Inferior parietal cortex (tissue), 1 donor: ENCODE data around the gene TUBA3E.
"Not testable (repeated sequence)": the region's sequence is repeated elsewhere in the genome, so short reads cannot be mapped to it uniquely, and the experiment has no call there.

Experiments used
- DNase-seq: peaks from one replicate; pipeline ENCODE4 v3.0.0-alpha.2; 2016; ENCODE audit errors: extremely low spot score

TUBA3E gene

GRCh38 chr2:130198343-130198742 is at the start of gene TUBA3E:
Gene TUBA3E, minus strand, starts transcription at chr2:130198439. Its CDS starts 79 bp downstream, at chr2:130198360.
- no peak for DNase-seq

- no peak for DNase-seq
These were observed 48.2 kb upstream of the TUBA3E start for GRCh38 chr2:130246430-130246829.

- DNase-seq: no peak
These were observed 47.7 kb upstream of the TUBA3E start for GRCh38 chr2:130245976-130246375.

- no peak for DNase-seq
These were observed 45.1 kb upstream of the TUBA3E start for GRCh38 chr2:130243359-130243758.

- DNase-seq: no peak
These were observed 42.9 kb upstream of the TUBA3E start for GRCh38 chr2:130241041-130241707.

GRCh38 chr2:130239581-130239980 is 41.3 kb upstream of the TUBA3E start:
- not testable (repeated sequence) for DNase-seq

GRCh38 chr2:130233066-130233465 is 34.8 kb upstream of the TUBA3E start:
- DNase-seq: not testable (repeated sequence)

GRCh38 chr2:130231656-130232055 is 33.4 kb upstream of the TUBA3E start:
- no peak for DNase-seq

- DNase-seq: not testable (repeated sequence)
These were observed 32.7 kb upstream of the TUBA3E start for GRCh38 chr2:130230907-130231306.

- not testable (repeated sequence) for DNase-seq
These were observed 32.1 kb upstream of the TUBA3E start for GRCh38 chr2:130230376-130230775.

- not testable (repeated sequence) for DNase-seq
These were observed 30.9 kb upstream of the TUBA3E start for GRCh38 chr2:130229161-130229510.

- not testable (repeated sequence) for DNase-seq
These were observed 30.4 kb upstream of the TUBA3E start for GRCh38 chr2:130228467-130229160.

- not testable (repeated sequence) for DNase-seq
These were observed 29.8 kb upstream of the TUBA3E start for GRCh38 chr2:130228005-130228404.

- DNase-seq: not testable (repeated sequence)
These were observed 24.3 kb upstream of the TUBA3E start for GRCh38 chr2:130222523-130222922.

- not testable (repeated sequence) for DNase-seq
These were observed 22.3 kb upstream of the TUBA3E start for GRCh38 chr2:130220505-130220904.

GRCh38 chr2:130219147-130219546 is 20.9 kb upstream of the TUBA3E start:
- DNase-seq: not testable (repeated sequence)

- DNase-seq: not testable (repeated sequence)
These were observed 8.8 kb upstream of the TUBA3E start for GRCh38 chr2:130207051-130207450.

GRCh38 chr2:130203150-130203549 is 4.9 kb upstream of the TUBA3E start:
- DNase-seq: not testable (repeated sequence)

- not testable (repeated sequence) for DNase-seq
These were observed 4.3 kb upstream of the TUBA3E start for GRCh38 chr2:130202518-130202917.

GRCh38 chr2:130196052-130196451 is 2.2 kb downstream of the TUBA3E start:
- DNase-seq: not testable (repeated sequence)

- DNase-seq: not testable (repeated sequence)
These were observed 3.1 kb downstream of the TUBA3E start for GRCh38 chr2:130195089-130195635.

GRCh38 chr2:130193824-130194223 is 4.4 kb downstream of the TUBA3E start:
- DNase-seq: not testable (repeated sequence)

GRCh38 chr2:130192451-130192850 is 5.8 kb downstream of the TUBA3E start:
- not testable (repeated sequence) for DNase-seq
